K562 (cell line): Measurements from ENCODE around the gene PRPH2. TPM values are rescaled to one million over a fixed set of nuclear protein-coding genes. Genes with fewer than 3 reads are reported as not detected.

Experiments used
- ASH1L ChIP-seq: fragments of 450-650 bp; IDR thresholded peaks from 2 replicates; pipeline ENCODE4 v1.6.1; 2018; ENCODE audit warnings: borderline replicate concordance, mild to moderate bottlenecking, low read depth; ENCODE audit not compliant: partially characterized antibody
- FUS ChIP-seq: fragments of 200-400 bp; formaldehyde crosslinking; optimal IDR thresholded peaks from 2 replicates; pipeline ENCODE3; 2017; ENCODE audit warnings: low read depth, low read length
- KAT7 ChIP-seq: sonication (generic); formaldehyde crosslinking; IDR thresholded peaks from 2 replicates; pipeline ENCODE4 v1.8.0; 2022; ENCODE audit warnings: missing genetic modification reagents, mild to moderate bottlenecking, borderline replicate concordance
- KLF6 ChIP-seq: fragments of 250-450 bp; sonication (Bioruptor Pico); IDR thresholded peaks from 2 replicates; pipeline ENCODE4 v1.4.0; 2020; ENCODE audit warnings: mild to moderate bottlenecking, moderate library complexity, borderline replicate concordance
- POLR2H ChIP-seq: IDR thresholded peaks from 2 replicates; pipeline ENCODE4 v1.6.1; 2016; ENCODE audit warnings: missing genetic modification characterization, low read depth, mild to moderate bottlenecking, control low read depth, missing compliant biosample characterization, moderate library complexity
- PRPF4 ChIP-seq: fragments of 200-400 bp; formaldehyde crosslinking; IDR thresholded peaks from one replicate; pipeline ENCODE4 v1.6.1; 2017; ENCODE audit warnings: low read length, low read depth, mild to moderate bottlenecking; ENCODE audit not compliant: insufficient read depth, poor library complexity, severe bottlenecking
- SRF ChIP-seq, 2 experiments: fragments of 250-450, 450-650 bp in 1 of 2; sonication (Bioruptor Pico) in 1 of 2; sonication (generic) in 1 of 2; formaldehyde crosslinking; IDR thresholded peaks; 2 replicates each; pipeline versions ENCODE4 v1.5.0 to v1.5.1; 2020 to 2022; ENCODE audit warnings: mild to moderate bottlenecking in 1 of 2, missing genetic modification reagents in 1 of 2
- ZBTB26 ChIP-seq: fragments of 450-650 bp; formaldehyde crosslinking; IDR thresholded peaks from 2 replicates; pipeline ENCODE4 v1.4.0; 2022; ENCODE audit warnings: missing genetic modification characterization
- ZFP1 ChIP-seq: fragments of 450-650 bp; formaldehyde crosslinking; IDR thresholded peaks from 2 replicates; pipeline ENCODE4 v1.4.0; 2020; ENCODE audit warnings: mild to moderate bottlenecking, mixed read lengths
- ZNF197 ChIP-seq: fragments of 200-800 bp; sonication (Bioruptor generic); IDR thresholded peaks from 2 replicates; pipeline ENCODE4 v1.6.1; 2016; ENCODE audit warnings: low read depth, missing genetic modification characterization, missing compliant biosample characterization
- ZNF3 ChIP-seq: fragments of 250-450 bp; sonication (Bioruptor Pico); IDR thresholded peaks from 2 replicates; pipeline ENCODE4 v1.5.0; 2021; ENCODE audit warnings: mild to moderate bottlenecking, moderate library complexity
- ZNF512 ChIP-seq: IDR thresholded peaks from 2 replicates; pipeline ENCODE4 v1.6.1; 2016; ENCODE audit warnings: missing genetic modification characterization, missing compliant biosample characterization
- ZNF57 ChIP-seq: fragments of 450-650 bp; formaldehyde crosslinking; IDR thresholded peaks from 2 replicates; pipeline ENCODE4 v1.4.0; 2020; ENCODE audit warnings: mild to moderate bottlenecking, moderate library complexity
- ZZZ3 ChIP-seq: fragments of 450-650 bp; IDR thresholded peaks from 2 replicates; pipeline ENCODE4 v1.6.1; 2016; ENCODE audit warnings: antibody characterized with exemption, mild to moderate bottlenecking, moderate library complexity
- polyA plus RNA-seq, 8 experiments: library from polyadenylated mRNA; depleted of rRNA in 4 of 8; stranded (reverse) in 5 of 8; unstranded in 3 of 8; fragments of >200 nt; fragmentation: Nextera tagmentation in 2 of 8; fragmentation: Illumina TruSeq in 1 of 8; extraction: Ambion mirVana in 2 of 8; extraction: Trizol in 1 of 8; gene quantifications; 2 replicates each; pipeline versions ENCODE4 v1.2.1 to v1.2.3, GENCODE V29; 2011 to 2014; ENCODE audit warnings: inconsistent platforms in 1 of 8, missing spikeins in 1 of 8
- total RNA-seq, 7 experiments: library from RNA; depleted of rRNA in 6 of 7; stranded (reverse); fragments of >200 nt in 6 of 7; fragmentation: Illumina TruSeq in 2 of 7; extraction: Trizol in 2 of 7; gene quantifications; 2 replicates each; pipeline versions ENCODE4 v1.2.1 to v1.2.3, GENCODE V29; 2011 to 2021; ENCODE audit warnings: low replicate concordance in 1 of 7
- TF ChIP-seq, protein P1 (sequence below), 2 experiments: fragments of 450-650 bp; formaldehyde crosslinking in 1 of 2; IDR thresholded peaks; 2 replicates each; pipeline versions ENCODE4 v1.4.0 to v1.6.1; 2014 to 2020; ENCODE audit warnings: mild to moderate bottlenecking in 2 of 2, borderline replicate concordance in 1 of 2, low read depth in 1 of 2

PRPH2 gene
- total and polyA plus RNA-seq, 9 of the 15 experiments (the other 6 are each of a cell fraction or from before 2014, with no cell fraction given): 0.03 to 0.11 (median 0.03) TPM; not detected in 5

GRCh38 chr6:42661540-42662153, 60.8 kb downstream of the PRPH2 start (continued):
- TF ChIP-seq ASH1L (no peak), KAT7 (CRISPR knock-in tag) (no peak), ZNF197 (no peak), SRF (CRISPR knock-in tag; IDR thresholded peaks at IDR 0.05) (no peak), KLF6 (CRISPR knock-in tag) (no peak), ZZZ3 (no peak), POLR2H (0 out of 2 replicates have a peak, but pooled peaks have one; percentile 8), FUS (no peak), ZBTB26 (CRISPR knock-in tag) (no peak), ZNF3 (no peak), ZNF57 (CRISPR knock-in tag) (no peak), PRPF4 (no peak), ZFP1 (no peak), ZNF512 (tag) (no peak)
- TF ChIP-seq, protein P1, sequence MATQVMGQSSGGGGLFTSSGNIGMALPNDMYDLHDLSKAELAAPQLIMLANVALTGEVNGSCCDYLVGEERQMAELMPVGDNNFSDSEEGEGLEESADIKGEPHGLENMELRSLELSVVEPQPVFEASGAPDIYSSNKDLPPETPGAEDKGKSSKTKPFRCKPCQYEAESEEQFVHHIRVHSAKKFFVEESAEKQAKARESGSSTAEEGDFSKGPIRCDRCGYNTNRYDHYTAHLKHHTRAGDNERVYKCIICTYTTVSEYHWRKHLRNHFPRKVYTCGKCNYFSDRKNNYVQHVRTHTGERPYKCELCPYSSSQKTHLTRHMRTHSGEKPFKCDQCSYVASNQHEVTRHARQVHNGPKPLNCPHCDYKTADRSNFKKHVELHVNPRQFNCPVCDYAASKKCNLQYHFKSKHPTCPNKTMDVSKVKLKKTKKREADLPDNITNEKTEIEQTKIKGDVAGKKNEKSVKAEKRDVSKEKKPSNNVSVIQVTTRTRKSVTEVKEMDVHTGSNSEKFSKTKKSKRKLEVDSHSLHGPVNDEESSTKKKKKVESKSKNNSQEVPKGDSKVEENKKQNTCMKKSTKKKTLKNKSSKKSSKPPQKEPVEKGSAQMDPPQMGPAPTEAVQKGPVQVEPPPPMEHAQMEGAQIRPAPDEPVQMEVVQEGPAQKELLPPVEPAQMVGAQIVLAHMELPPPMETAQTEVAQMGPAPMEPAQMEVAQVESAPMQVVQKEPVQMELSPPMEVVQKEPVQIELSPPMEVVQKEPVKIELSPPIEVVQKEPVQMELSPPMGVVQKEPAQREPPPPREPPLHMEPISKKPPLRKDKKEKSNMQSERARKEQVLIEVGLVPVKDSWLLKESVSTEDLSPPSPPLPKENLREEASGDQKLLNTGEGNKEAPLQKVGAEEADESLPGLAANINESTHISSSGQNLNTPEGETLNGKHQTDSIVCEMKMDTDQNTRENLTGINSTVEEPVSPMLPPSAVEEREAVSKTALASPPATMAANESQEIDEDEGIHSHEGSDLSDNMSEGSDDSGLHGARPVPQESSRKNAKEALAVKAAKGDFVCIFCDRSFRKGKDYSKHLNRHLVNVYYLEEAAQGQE (IDR thresholded peaks at IDR 0.05; ENCODE audit: borderline replicate concordance): peak; percentile 83
- TF ChIP-seq, protein P1 (CRISPR knock-in tag; IDR thresholded peaks at IDR 0.05; ENCODE audit: low read depth): no peak
